ENCODE measurements around the gene CSNK1D.

Gene CSNK1D

DNA sequence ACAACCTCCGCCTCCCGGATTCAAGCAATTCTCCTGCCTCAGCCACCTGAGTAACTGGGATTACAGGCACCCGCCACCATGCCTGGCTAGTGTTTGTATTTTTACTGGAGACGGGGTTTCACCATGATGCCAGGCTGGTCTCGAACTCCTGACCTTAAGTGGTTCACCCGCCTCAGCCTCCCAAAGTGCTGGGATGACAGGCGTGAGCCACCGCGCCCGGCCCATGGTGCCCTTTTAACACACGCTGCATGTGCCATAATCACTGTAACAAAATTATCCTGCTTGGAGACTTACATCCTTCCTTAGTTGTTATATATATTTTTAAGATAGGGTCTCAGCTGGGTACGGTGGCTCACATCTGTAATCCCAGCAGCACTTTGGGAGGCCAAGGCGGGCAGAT is 38.5 kb upstream of the CSNK1D start:
- DNase-seq: no peak

DNA sequence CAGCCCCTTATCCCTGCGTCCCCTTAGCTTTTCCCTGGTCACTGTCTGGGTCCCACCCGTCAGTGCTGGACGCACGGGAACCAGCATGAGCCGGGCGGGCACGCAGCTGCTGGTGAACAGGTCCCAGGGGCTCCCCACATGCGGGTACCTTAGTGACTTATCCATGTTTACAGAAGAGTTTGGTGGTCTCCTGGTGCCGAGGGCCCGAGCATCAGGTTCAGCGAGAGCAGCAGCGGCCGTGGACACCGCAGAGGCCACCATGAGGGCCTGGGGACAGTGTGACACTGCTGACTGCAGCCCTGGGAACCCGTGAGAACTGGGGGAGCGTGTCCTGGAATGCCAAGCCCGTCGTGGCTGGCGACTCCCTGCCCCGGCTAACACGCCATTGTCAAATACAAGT is 37.4 kb upstream of the CSNK1D start:
- DNase-seq: no peak

- no peak for DNase-seq
Observed at GRCh38 chr17:82309656-82310570, 36.4 kb upstream of the CSNK1D start.

DNA sequence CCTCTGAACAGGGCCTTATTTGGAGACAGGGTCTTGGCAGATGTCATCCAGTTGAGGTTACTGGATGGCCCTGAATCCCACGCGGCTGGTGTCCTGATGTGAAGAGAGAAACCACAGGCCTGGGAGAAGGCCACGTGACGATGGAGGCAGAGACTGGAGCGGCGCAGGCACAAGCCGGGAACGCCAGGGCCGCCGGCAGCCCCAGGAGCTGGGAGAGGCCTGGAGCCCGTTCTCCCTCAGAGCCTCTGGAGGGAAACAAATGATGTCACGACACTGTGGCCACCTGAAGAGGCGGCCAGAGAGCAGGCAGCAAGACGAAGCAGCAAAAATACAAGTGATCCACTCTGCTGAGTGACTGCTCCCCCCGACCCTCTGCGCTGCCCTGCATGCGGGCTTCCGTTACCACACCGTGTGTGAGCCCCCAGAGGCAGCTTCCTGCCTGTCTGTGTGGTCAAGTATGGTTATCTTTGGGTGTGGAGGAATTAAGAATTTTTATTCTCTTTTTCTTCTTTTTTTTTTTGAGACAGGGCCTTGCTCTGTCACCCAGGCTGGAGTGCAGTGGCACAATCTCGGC is 32.3 kb upstream of the CSNK1D start:
- DNase-seq: no peak

- no peak for DNase-seq
Observed at GRCh38 chr17:82304826-82305726, 31.6 kb upstream of the CSNK1D start.

- DNase-seq: peak in 1 of 58 donors; percentile 6
Observed at GRCh38 chr17:82303944-82304808, 30.7 kb upstream of the CSNK1D start.

GRCh38 chr17:82302991-82303943 is 29.8 kb upstream of the CSNK1D start:
- no peak for DNase-seq

DNA sequence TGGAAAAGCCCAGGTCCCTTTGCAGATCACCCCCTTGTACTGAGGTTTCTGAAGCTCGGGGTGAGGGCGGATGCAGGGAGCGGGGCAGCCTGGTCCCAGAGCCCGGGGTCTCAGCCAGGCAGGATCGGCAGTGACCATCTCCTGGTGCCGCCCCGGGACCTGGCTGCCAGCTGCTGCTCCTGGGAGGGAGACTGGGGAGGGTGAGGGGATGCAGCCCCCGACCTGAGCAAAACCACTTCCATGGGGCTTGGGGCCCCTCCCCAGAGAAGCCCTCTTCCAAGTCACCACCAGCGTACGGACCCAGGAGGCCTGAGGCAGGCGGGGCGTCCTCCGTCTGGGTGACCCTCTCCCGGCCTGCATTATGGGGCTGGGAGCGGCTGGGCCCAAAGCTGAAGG is 29.1 kb upstream of the CSNK1D start:
- DNase-seq: no peak

GRCh38 chr17:82301916-82302567 is 28.5 kb upstream of the CSNK1D start:
- no peak for DNase-seq

GRCh38 chr17:82301300-82301915 is 27.9 kb upstream of the CSNK1D start:
- no peak for DNase-seq

GRCh38 chr17:82300707-82301270 is 27.3 kb upstream of the CSNK1D start:
- DNase-seq: peak in 20 of 58 donors; percentile 3 to 52 (median 22)

DNA sequence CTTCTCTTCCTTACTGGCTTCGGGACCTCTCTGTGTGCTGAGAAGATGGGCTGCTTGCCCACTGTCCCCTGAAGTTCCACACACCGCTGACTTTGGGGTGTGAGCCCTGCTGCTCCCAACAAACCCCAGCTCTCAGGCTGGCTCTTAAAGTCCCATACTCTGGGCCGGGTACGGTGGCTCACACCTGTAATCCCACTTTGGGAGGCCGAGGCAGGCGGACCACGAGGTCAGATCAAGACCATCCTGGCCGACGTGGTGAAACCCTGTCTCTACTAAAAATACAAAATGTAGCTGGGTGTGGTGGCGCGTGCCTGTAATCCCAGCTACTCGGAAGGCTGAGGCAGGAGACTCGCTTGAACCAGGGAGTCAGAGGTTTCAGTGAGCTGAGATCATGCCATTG is 26.7 kb upstream of the CSNK1D start:
- no peak for DNase-seq

DNA sequence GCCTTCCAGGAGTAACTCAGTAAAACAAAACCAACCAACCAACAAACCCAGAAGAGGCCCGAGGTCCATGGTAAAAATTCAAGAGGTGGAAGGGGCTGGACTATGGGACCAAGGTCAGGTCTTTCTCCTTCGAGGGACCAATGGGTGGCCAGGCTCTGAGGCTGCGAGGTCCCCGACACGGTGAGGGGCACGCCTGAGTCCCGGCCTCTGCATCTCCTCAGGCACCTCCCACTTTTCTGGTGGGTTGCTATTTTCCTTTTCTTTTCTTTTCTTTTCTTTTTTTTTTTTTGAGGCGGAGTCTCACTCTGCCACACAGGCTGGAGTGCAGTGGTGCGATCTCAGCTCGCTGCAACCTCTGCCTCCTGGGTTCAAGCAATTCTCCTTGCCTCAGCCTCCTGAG is 26.0 kb upstream of the CSNK1D start:
- no peak for DNase-seq

- no peak for DNase-seq
Observed at GRCh38 chr17:82298538-82299421, 25.3 kb upstream of the CSNK1D start.

- DNase-seq: peak in 52 of 58 donors; percentile 22 to 89 (median 65)
Observed at GRCh38 chr17:82297714-82298537, 24.4 kb upstream of the CSNK1D start.

DNA sequence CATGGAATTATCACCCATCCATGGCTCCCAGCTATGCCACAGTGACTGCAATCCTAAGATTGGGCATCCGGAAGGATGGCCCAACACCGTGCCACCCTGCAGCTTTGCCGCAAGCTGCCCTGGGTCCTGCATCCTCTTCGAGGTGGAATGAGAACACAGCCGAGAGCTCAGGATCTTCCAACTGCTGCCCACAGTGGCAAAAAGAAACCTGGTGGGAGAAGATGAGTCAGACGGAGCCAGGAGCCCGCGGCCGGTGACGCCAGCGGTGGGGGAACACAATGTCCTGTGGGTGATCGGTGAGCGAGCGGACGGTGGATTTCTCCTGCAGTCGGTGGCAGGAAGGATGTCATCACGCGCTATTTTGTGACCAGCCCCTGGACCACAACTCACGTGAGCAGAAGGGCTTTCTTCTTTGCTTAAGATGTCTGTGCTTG is 23.8 kb upstream of the CSNK1D start:
- peak in 38 of 58 donors; percentile 7 to 87 (median 50) for DNase-seq

Data from anterior cingulate cortex (tissue), 58 donors.